Transverse colon (tissue), 4 donors: ENCODE results near the gene SAP30.

Source experiments
- EP300 ChIP-seq: sonication (generic); formaldehyde crosslinking; IDR thresholded peaks from one replicate; pipeline ENCODE4 v1.6.1; 2017; ENCODE audit warnings: antibody characterized with exemption, low read depth
- POLR2A ChIP-seq: fragments of 450-650 bp; IDR thresholded peaks from one replicate; pipeline ENCODE4 v1.6.1; 2016; ENCODE audit warnings: antibody characterized with exemption, mild to moderate bottlenecking, moderate library complexity
- POLR2AphosphoS5 ChIP-seq, 3 donors: sonication (generic); formaldehyde crosslinking; IDR thresholded peaks; one replicate each; pipeline ENCODE4 v1.6.1; 2016; ENCODE audit warnings: antibody characterized with exemption in 3 of 3
- TF ChIP-seq, protein P1 (sequence below), 5 experiments: fragments of 200-600 bp in 3 of 5; fragments of 450-650 bp in 2 of 5; sonication (generic) in 3 of 5; IDR thresholded peaks; 1 replicate in 2 of 5; 2 replicates in 3 of 5; pipeline ENCODE4 v1.5.1; 2016 to 2017; ENCODE audit warnings: antibody characterized with exemption in 5 of 5, inconsistent platforms in 3 of 5, mild to moderate bottlenecking in 2 of 5, moderate library complexity in 1 of 5

DNA sequence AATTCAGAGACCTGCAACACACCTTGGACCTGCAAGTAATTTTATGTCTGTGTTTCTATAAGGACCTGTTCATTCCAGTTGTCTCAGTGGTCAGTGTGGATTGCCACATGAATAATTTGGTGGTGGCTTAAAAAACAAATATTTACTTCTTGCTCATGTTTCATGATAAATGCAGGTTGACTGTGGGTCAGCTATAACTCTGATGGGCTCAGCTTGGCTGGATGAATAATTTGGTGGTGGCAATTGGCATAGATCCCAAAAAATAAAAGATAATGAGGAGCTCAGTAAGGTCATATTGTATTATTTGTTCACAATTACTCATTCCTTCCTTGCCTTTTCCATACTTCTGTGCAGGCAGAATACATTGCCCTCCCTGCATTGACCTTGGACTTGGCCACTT, 47.1 kb downstream of the SAP30 start:
- TF ChIP-seq, protein P1, sequence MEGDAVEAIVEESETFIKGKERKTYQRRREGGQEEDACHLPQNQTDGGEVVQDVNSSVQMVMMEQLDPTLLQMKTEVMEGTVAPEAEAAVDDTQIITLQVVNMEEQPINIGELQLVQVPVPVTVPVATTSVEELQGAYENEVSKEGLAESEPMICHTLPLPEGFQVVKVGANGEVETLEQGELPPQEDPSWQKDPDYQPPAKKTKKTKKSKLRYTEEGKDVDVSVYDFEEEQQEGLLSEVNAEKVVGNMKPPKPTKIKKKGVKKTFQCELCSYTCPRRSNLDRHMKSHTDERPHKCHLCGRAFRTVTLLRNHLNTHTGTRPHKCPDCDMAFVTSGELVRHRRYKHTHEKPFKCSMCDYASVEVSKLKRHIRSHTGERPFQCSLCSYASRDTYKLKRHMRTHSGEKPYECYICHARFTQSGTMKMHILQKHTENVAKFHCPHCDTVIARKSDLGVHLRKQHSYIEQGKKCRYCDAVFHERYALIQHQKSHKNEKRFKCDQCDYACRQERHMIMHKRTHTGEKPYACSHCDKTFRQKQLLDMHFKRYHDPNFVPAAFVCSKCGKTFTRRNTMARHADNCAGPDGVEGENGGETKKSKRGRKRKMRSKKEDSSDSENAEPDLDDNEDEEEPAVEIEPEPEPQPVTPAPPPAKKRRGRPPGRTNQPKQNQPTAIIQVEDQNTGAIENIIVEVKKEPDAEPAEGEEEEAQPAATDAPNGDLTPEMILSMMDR (IDR thresholded peaks at IDR 0.05), result no peak
- TF ChIP-seq POLR2AphosphoS5 (IDR thresholded peaks at IDR 0.05) (no peak), POLR2A (no peak), EP300 (no peak)
